Ascending aorta (tissue), 2 donors: ENCODE data around the gene SCAI. TPM values are rescaled to one million over a fixed set of nuclear protein-coding genes. Genes with fewer than 3 reads are reported as not detected.

ENCODE experiments used
- DNase-seq, 2 donors: peaks; one replicate each; pipeline ENCODE4 v3.0.0-alpha.2; 2019; ENCODE audit warnings: low spot score in 2 of 2
- H3K27ac ChIP-seq, 2 donors: fragments of 200-600 bp; sonication (generic); one replicate each; pipeline ENCODE4 v1.5.1; 2016 to 2017; ENCODE audit warnings: mild to moderate bottlenecking in 1 of 2
- H3K27me3 ChIP-seq: fragments of 200-600 bp; sonication (generic); one replicate; pipeline ENCODE4 v1.5.1; 2017
- H3K36me3 ChIP-seq, 2 donors: fragments of 200-600 bp; sonication (generic); one replicate each; pipeline ENCODE4 v1.5.1; 2016
- H3K4me1 ChIP-seq, 2 donors: fragments of 200-600 bp; sonication (generic); one replicate each; pipeline ENCODE4 v1.5.1; 2016 to 2017; ENCODE audit warnings: mild to moderate bottlenecking in 1 of 2
- H3K4me3 ChIP-seq, 2 donors: fragments of 200-600 bp; sonication (generic); one replicate each; pipeline ENCODE4 v1.5.1; 2016 to 2017; ENCODE audit warnings: mild to moderate bottlenecking in 1 of 2
- H3K9me3 ChIP-seq, 2 donors: fragments of 200-600 bp; sonication (generic); one replicate each; pipeline ENCODE4 v1.5.1; 2016
- intact Hi-C: fragments of 100-400 bp; cut with DNase I; formaldehyde crosslinking; loops from one replicate; pipeline ENCODE4 v1.15.1; 2023
- total RNA-seq: library from RNA; depleted of rRNA; stranded (reverse); fragments of >200 nt; gene quantifications from one replicate; pipeline ENCODE4 v1.1.0, GENCODE V29; 2016
- TF ChIP-seq, protein P1 (sequence below), 3 experiments: fragments of 200-600 bp in 2 of 3; fragments of 450-650 bp in 1 of 3; sonication (generic) in 2 of 3; IDR thresholded peaks; one replicate each; pipeline ENCODE4 v1.5.1; 2016 to 2019; ENCODE audit warnings: antibody characterized with exemption in 3 of 3, mild to moderate bottlenecking in 1 of 3, moderate library complexity in 1 of 3

SCAI gene
- total RNA-seq, 1 donor from 2014 or later, result 2.4 TPM

DNA sequence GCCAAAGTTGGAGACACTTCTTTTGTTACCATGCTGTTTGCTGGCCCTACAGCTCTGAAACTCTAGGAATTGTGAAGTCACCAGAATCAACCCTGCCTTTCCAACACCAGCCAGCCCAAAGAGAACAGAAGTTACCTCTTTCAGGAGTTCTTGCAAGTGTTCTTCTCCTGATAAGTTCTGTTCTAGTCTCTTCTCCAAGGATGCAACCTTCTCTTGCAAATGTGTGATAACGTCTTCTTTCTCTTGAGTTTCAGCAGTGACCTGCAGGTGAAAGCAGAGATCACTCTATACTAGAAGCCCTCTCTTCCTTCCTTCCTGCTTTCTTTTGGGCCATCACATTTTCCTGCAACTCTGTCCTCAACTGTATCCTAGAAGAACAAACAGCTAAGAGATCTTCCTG, 231.6 kb downstream of the SCAI start:
- Histone ChIP-seq H3K4me3 (no peak overlapping the region), H3K27me3 (no peaks in the 10 kb centered on the region), H3K4me1 (no peaks in the 10 kb centered on the region), H3K9me3 (no peaks in the 10 kb centered on the region), H3K36me3 (peaks cover 18 to 57% of the 10 kb centered on the region in 2 donors), H3K27ac (no peak overlapping the region)
- DNase-seq, result no peak
- intact Hi-C loops, result no loop called here
- TF ChIP-seq, protein P1, sequence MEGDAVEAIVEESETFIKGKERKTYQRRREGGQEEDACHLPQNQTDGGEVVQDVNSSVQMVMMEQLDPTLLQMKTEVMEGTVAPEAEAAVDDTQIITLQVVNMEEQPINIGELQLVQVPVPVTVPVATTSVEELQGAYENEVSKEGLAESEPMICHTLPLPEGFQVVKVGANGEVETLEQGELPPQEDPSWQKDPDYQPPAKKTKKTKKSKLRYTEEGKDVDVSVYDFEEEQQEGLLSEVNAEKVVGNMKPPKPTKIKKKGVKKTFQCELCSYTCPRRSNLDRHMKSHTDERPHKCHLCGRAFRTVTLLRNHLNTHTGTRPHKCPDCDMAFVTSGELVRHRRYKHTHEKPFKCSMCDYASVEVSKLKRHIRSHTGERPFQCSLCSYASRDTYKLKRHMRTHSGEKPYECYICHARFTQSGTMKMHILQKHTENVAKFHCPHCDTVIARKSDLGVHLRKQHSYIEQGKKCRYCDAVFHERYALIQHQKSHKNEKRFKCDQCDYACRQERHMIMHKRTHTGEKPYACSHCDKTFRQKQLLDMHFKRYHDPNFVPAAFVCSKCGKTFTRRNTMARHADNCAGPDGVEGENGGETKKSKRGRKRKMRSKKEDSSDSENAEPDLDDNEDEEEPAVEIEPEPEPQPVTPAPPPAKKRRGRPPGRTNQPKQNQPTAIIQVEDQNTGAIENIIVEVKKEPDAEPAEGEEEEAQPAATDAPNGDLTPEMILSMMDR (IDR thresholded peaks at IDR 0.05), result no peak

- intact Hi-C loops, result no loop called here
- H3K4me3 ChIP-seq, result no peak overlapping the region
- TF ChIP-seq, protein P1 (IDR thresholded peaks at IDR 0.05), result no peak
- H3K9me3 ChIP-seq, result no peaks in the 10 kb centered on the region
- H3K27me3 ChIP-seq, result no peaks in the 10 kb centered on the region
- peaks cover 27 to 58% of the 10 kb centered on the region in 2 donors for H3K36me3 ChIP-seq
- H3K4me1 ChIP-seq, result no peaks in the 10 kb centered on the region
- no peak for DNase-seq
- no peak overlapping the region for H3K27ac ChIP-seq
Observed at GRCh38 chr9:124908098-124908497, 235.2 kb downstream of the SCAI start.

- intact Hi-C loops, result no loop called here
- Histone ChIP-seq H3K9me3 (no peaks in the 10 kb centered on the region), H3K27ac (no peak overlapping the region), H3K4me3 (no peak overlapping the region), H3K4me1 (no peaks in the 10 kb centered on the region), H3K27me3 (no peaks in the 10 kb centered on the region), H3K36me3 (peaks cover 25 to 60% of the 10 kb centered on the region in 2 donors)
- TF ChIP-seq, protein P1 (IDR thresholded peaks at IDR 0.05), result no peak
- DNase-seq, result no peak
Observed at GRCh38 chr9:124906966-124907365, 236.4 kb downstream of the SCAI start.

- H3K36me3 ChIP-seq, result peaks cover 35 to 52% of the 10 kb centered on the region in 2 donors
- no peaks in the 10 kb centered on the region for H3K27me3 ChIP-seq
- TF ChIP-seq, protein P1 (IDR thresholded peaks at IDR 0.05), result no peak
- no peak overlapping the region for H3K27ac ChIP-seq
- DNase-seq, result no peak
- intact Hi-C loops, result no loop called here
- no peaks in the 10 kb centered on the region for H3K9me3 ChIP-seq
- H3K4me3 ChIP-seq, result no peak overlapping the region
- no peaks in the 10 kb centered on the region for H3K4me1 ChIP-seq
Observed at GRCh38 chr9:124899845-124900244, 243.5 kb downstream of the SCAI start.

GRCh38 chr9:124897570-124898460, 245.5 kb downstream of the SCAI start:
- peaks cover 39 to 65% of the 10 kb centered on the region in 2 donors for H3K36me3 ChIP-seq
- TF ChIP-seq, protein P1 (IDR thresholded peaks at IDR 0.05), result no peak
- no peak for DNase-seq

More at GRCh38 chr9:124897570-124898460, 245.5 kb downstream of the SCAI start:
- intact Hi-C loops, result no loop called here
- Histone ChIP-seq H3K4me1 (no peaks in the 10 kb centered on the region), H3K27me3 (no peaks in the 10 kb centered on the region), H3K4me3 (no peak overlapping the region), H3K9me3 (no peaks in the 10 kb centered on the region), H3K27ac (no peak overlapping the region)
